ENCODE results near the gene LHFPL6. TPM values are rescaled to one million over a fixed set of nuclear protein-coding genes. Genes with fewer than 3 reads are reported as not detected.
A peak's percentile ranks its signal among the peaks of the same experiment; 100 is the strongest.

Gene LHFPL6
- total and polyA plus RNA-seq, 2 experiments from 2014 or later: 91.2 to 111 TPM

GRCh38 chr13:39604756-39605155, 1.8 kb upstream of the LHFPL6 start:
- Histone ChIP-seq H3K36me3 (ENCODE audit: low read depth) (no peaks in the 10 kb centered on the region), H3K4me3 (no peak overlapping the region), H3K79me2 (ENCODE audit: insufficient read depth) (peaks cover 27% of the 10 kb centered on the region), H3F3A (ENCODE audit: insufficient read depth) (peaks cover 2% of the 10 kb centered on the region; the same call in 1 of the 2 replicates), H4K20me1 (ENCODE audit: insufficient read depth) (no peaks in the 10 kb centered on the region), H3K9me2 (ENCODE audit: insufficient read depth) (no peaks in the 10 kb centered on the region), H3K4me2 (ENCODE audit: unreplicated experiment) (no peak overlapping the region), H3K27ac (no peak overlapping the region), H3K27me3 (replicated peaks; ENCODE audit: insufficient read depth) (no peaks in the 10 kb centered on the region), H3K9ac (no peak overlapping the region), H3K9me3 (ENCODE audit: low read depth) (no peaks in the 10 kb centered on the region), H3K4me1 (ENCODE audit: insufficient read depth) (peaks cover 20% of the 10 kb centered on the region), H2AFZ (no peak overlapping the region)
- DNase-seq: no peak
- TF ChIP-seq EZH2 (IDR thresholded peaks at IDR 0.05; ENCODE audit: insufficient read depth, poor library complexity, severe bottlenecking): no peak
- TF ChIP-seq EZH2phosphoT487 (IDR thresholded peaks at IDR 0.05; ENCODE audit: insufficient read depth, low read depth): no peak
- in situ Hi-C loops (cut with MboI): loop anchor here (10.0 to 25.0 kb wide), 3 partner anchors 180 to 567 kb away; partner anchors contain the start of genes NHLRC3 and PROSER1
- 86 to 87% methylated on average over 5 of the region's 5 CpGs for WGBS, 2 experiments (ENCODE audit: low coverage in 1 of 2, low lambda C conversion rate in 2 of 2, missing lambda C conversion rate in 2 of 2)

- no peaks in the 10 kb centered on the region for H3K9me2 ChIP-seq (ENCODE audit: insufficient read depth)
- peak overlapping the region; percentile 87 for H2AFZ ChIP-seq
- H3K36me3 ChIP-seq (ENCODE audit: low read depth): no peaks in the 10 kb centered on the region
- peak overlapping the region; percentile 94 for H3K4me3 ChIP-seq
- H3K79me2 ChIP-seq (ENCODE audit: insufficient read depth): peaks cover 40% of the 10 kb centered on the region
- WGBS, 2 experiments (ENCODE audit: low coverage in 1 of 2, low lambda C conversion rate in 2 of 2, missing lambda C conversion rate in 2 of 2): 0 to 1% methylated on average over 13 to 15 of the region's 15 CpGs
- peak overlapping the region; percentile 94 for H3K4me2 ChIP-seq (ENCODE audit: unreplicated experiment)
- peak overlapping the region; percentile 83 for H3K9ac ChIP-seq
- no peaks in the 10 kb centered on the region for H3K9me3 ChIP-seq (ENCODE audit: low read depth)
- in situ Hi-C loops (cut with MboI): loop anchor here (10.0 to 25.0 kb wide), 3 partner anchors 179 to 566 kb away; partner anchors contain the start of genes NHLRC3 and PROSER1
- H3K4me1 ChIP-seq (ENCODE audit: insufficient read depth): peaks cover 32% of the 10 kb centered on the region
- H3K27ac ChIP-seq: peak overlapping the region; percentile 63
- TF ChIP-seq EZH2 (IDR thresholded peaks at IDR 0.05; ENCODE audit: insufficient read depth, poor library complexity, severe bottlenecking): no peak
- no peak for TF ChIP-seq EZH2phosphoT487 (IDR thresholded peaks at IDR 0.05; ENCODE audit: insufficient read depth, low read depth)
- H4K20me1 ChIP-seq (ENCODE audit: insufficient read depth): no peaks in the 10 kb centered on the region
- H3F3A ChIP-seq (ENCODE audit: insufficient read depth): peaks cover 7% of the 10 kb centered on the region; the same call in 1 of the 2 replicates
- H3K27me3 ChIP-seq (replicated peaks; ENCODE audit: insufficient read depth): no peaks in the 10 kb centered on the region
- DNase-seq: peak; percentile 70
Measured at GRCh38 chr13:39603424-39603947, 493 bp upstream of the LHFPL6 start.

- H4K20me1 ChIP-seq (ENCODE audit: insufficient read depth): no peaks in the 10 kb centered on the region
- 1% methylated on average over 11 of the region's 11 CpGs for WGBS, 2 experiments (ENCODE audit: low coverage in 1 of 2, low lambda C conversion rate in 2 of 2, missing lambda C conversion rate in 2 of 2)
- H3K36me3 ChIP-seq (ENCODE audit: low read depth): no peaks in the 10 kb centered on the region
- H3K27me3 ChIP-seq (replicated peaks; ENCODE audit: insufficient read depth): no peaks in the 10 kb centered on the region
- peak overlapping the region; percentile 63 for H3K27ac ChIP-seq
- TF ChIP-seq EZH2phosphoT487 (IDR thresholded peaks at IDR 0.05; ENCODE audit: insufficient read depth, low read depth) (no peak), EZH2 (IDR thresholded peaks at IDR 0.05; ENCODE audit: insufficient read depth, poor library complexity, severe bottlenecking) (no peak)
- H3F3A ChIP-seq (ENCODE audit: insufficient read depth): peaks cover 14% of the 10 kb centered on the region; the same call in 1 of the 2 replicates
- H2AFZ ChIP-seq: peak overlapping the region; percentile 87
- peaks cover 52% of the 10 kb centered on the region for H3K79me2 ChIP-seq (ENCODE audit: insufficient read depth)
- no peak for DNase-seq
- peaks cover 43% of the 10 kb centered on the region for H3K4me1 ChIP-seq (ENCODE audit: insufficient read depth)
- peak overlapping the region; percentile 83 for H3K9ac ChIP-seq
- H3K4me3 ChIP-seq: peak overlapping the region; percentile 94
- no peaks in the 10 kb centered on the region for H3K9me2 ChIP-seq (ENCODE audit: insufficient read depth)
- in situ Hi-C loops (cut with MboI): loop anchor here (10.0 to 25.0 kb wide), 3 partner anchors 177 to 565 kb away; partner anchors contain the start of genes NHLRC3 and PROSER1
- peak overlapping the region; percentile 94 for H3K4me2 ChIP-seq (ENCODE audit: unreplicated experiment)
- no peaks in the 10 kb centered on the region for H3K9me3 ChIP-seq (ENCODE audit: low read depth)
Measured at GRCh38 chr13:39602277-39602613, 748 bp downstream of the LHFPL6 start.

- H3K4me1 ChIP-seq (ENCODE audit: insufficient read depth): peaks cover 45% of the 10 kb centered on the region
- H3K4me2 ChIP-seq (ENCODE audit: unreplicated experiment): peak overlapping the region; percentile 94
- no peaks in the 10 kb centered on the region for H3K9me3 ChIP-seq (ENCODE audit: low read depth)
- peaks cover 14% of the 10 kb centered on the region; the same call in 1 of the 2 replicates for H3F3A ChIP-seq (ENCODE audit: insufficient read depth)
- H3K4me3 ChIP-seq: peak overlapping the region; percentile 94
- peak overlapping the region; percentile 63; the same call in 1 of the 2 replicates for H3K27ac ChIP-seq
- TF ChIP-seq EZH2phosphoT487 (IDR thresholded peaks at IDR 0.05; ENCODE audit: insufficient read depth, low read depth): no peak
- TF ChIP-seq EZH2 (IDR thresholded peaks at IDR 0.05; ENCODE audit: insufficient read depth, poor library complexity, severe bottlenecking): no peak
- no peaks in the 10 kb centered on the region for H3K9me2 ChIP-seq (ENCODE audit: insufficient read depth)
- peak overlapping the region; percentile 87 for H2AFZ ChIP-seq
- no peaks in the 10 kb centered on the region for H4K20me1 ChIP-seq (ENCODE audit: insufficient read depth)
- WGBS, 2 experiments (ENCODE audit: low coverage in 1 of 2, low lambda C conversion rate in 2 of 2, missing lambda C conversion rate in 2 of 2): 6 to 10% methylated on average over 3 of the region's 3 CpGs
- no peaks in the 10 kb centered on the region for H3K36me3 ChIP-seq (ENCODE audit: low read depth)
- DNase-seq: no peak
- H3K27me3 ChIP-seq (replicated peaks; ENCODE audit: insufficient read depth): no peaks in the 10 kb centered on the region
- H3K9ac ChIP-seq: peak overlapping the region; percentile 83
- in situ Hi-C loops (cut with MboI): loop anchor here (10.0 to 25.0 kb wide), 3 partner anchors 177 to 564 kb away; partner anchors contain the start of genes NHLRC3 and PROSER1
- peaks cover 58% of the 10 kb centered on the region for H3K79me2 ChIP-seq (ENCODE audit: insufficient read depth)
Measured at GRCh38 chr13:39601636-39602035, 1.4 kb downstream of the LHFPL6 start.

All from GM23248 (cell line).